ENCODE data around the gene ST7. TPM values are rescaled to one million over a fixed set of nuclear protein-coding genes. Genes with fewer than 3 reads are reported as not detected.

The ST7 gene
- total RNA-seq, 1 experiment from 2014 or later, result 12.9 TPM

DNA sequence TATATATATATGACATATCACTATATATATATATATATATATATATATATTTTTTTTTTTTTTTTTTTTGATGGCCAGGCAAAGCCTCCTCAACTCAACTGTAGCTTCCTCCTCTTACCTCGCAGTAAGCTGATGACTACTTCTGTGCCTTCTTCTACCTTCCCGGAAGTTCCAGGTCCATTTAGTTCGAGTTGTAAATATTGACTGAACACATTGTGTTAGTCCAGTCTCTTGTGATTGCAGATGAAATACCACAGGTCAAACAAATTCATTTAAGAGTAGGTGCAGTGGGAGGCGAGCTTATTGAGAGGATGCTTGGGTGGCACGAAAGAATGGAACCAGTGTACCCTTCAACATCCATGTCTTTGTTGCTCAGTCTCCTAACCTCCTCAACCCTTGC is 144.6 kb downstream of the ST7 start:
- no peaks in the 10 kb centered on the region for H3K27me3 Mint-ChIP-seq (ENCODE audit: low read depth)
- Histone ChIP-seq H2BK15ac (ENCODE audit: low read depth, low read length) (no peak overlapping the region), H4K8ac (replicated peaks; ENCODE audit: insufficient read length, low read depth, low read length) (no peak overlapping the region), H3K27ac (ENCODE audit: insufficient read length, low read depth, low read length) (no peak overlapping the region), H3K79me2 (ENCODE audit: insufficient read depth, low read length) (no peaks in the 10 kb centered on the region), H3K27me3 (ENCODE audit: insufficient read depth, low read length) (no peaks in the 10 kb centered on the region), H3K23me2 (ENCODE audit: insufficient read length, low read depth, low read length, poor library complexity, severe bottlenecking) (no peaks in the 10 kb centered on the region), H2BK20ac (ENCODE audit: low read depth, low read length, poor library complexity, severe bottlenecking) (no peak overlapping the region), H4K91ac (ENCODE audit: insufficient read length, low read depth, low read length) (no peak overlapping the region), H3K4me2 (ENCODE audit: insufficient read depth, insufficient read length, low read length) (no peak overlapping the region), H3K56ac (ENCODE audit: insufficient read length, low read depth, low read length) (no peak overlapping the region), H2BK12ac (ENCODE audit: insufficient read length, low read depth, low read length) (no peak overlapping the region), H3K9ac (ENCODE audit: extremely low read depth, insufficient read length, low read length) (no peak overlapping the region), H3K79me1 (ENCODE audit: insufficient read depth, low read depth, low read length, poor library complexity, severe bottlenecking) (no peaks in the 10 kb centered on the region), H3T11ph (ENCODE audit: low read length) (no peak overlapping the region), H3K4me1 (ENCODE audit: insufficient read depth, low read length) (no peaks in the 10 kb centered on the region), H3K9me3 (ENCODE audit: control insufficient read depth, low read depth, low read length) (no peaks in the 10 kb centered on the region), H2BK5ac (ENCODE audit: insufficient read length, low read length) (no peak overlapping the region), H4K20me1 (ENCODE audit: control insufficient read depth, insufficient read depth, insufficient read length) (no peaks in the 10 kb centered on the region), H2AFZ (ENCODE audit: low read length) (no peak overlapping the region), H3K18ac (ENCODE audit: insufficient read length, low read depth, low read length) (no peak overlapping the region), H2AK5ac (ENCODE audit: insufficient read length, low read length) (no peak overlapping the region), H3K23ac (ENCODE audit: insufficient read length, low read depth, low read length) (no peak overlapping the region), H2BK120ac (ENCODE audit: low read depth, low read length, poor library complexity, severe bottlenecking) (no peak overlapping the region), H3K4ac (ENCODE audit: low read depth, low read length) (no peak overlapping the region), H3K14ac (ENCODE audit: insufficient read depth, low read length) (no peak overlapping the region), H4K5ac (ENCODE audit: insufficient read length, low read depth, low read length) (no peak overlapping the region)
- no peaks in the 10 kb centered on the region for H3K36me3 Mint-ChIP-seq (ENCODE audit: insufficient read depth in 1 of 3, low read depth in 3 of 3)
- H3K4me3 Mint-ChIP-seq, result no peak overlapping the region
- no peak overlapping the region for H3K27ac Mint-ChIP-seq
- TF ChIP-seq, protein P1, sequence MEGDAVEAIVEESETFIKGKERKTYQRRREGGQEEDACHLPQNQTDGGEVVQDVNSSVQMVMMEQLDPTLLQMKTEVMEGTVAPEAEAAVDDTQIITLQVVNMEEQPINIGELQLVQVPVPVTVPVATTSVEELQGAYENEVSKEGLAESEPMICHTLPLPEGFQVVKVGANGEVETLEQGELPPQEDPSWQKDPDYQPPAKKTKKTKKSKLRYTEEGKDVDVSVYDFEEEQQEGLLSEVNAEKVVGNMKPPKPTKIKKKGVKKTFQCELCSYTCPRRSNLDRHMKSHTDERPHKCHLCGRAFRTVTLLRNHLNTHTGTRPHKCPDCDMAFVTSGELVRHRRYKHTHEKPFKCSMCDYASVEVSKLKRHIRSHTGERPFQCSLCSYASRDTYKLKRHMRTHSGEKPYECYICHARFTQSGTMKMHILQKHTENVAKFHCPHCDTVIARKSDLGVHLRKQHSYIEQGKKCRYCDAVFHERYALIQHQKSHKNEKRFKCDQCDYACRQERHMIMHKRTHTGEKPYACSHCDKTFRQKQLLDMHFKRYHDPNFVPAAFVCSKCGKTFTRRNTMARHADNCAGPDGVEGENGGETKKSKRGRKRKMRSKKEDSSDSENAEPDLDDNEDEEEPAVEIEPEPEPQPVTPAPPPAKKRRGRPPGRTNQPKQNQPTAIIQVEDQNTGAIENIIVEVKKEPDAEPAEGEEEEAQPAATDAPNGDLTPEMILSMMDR (conservative IDR thresholded peaks at IDR 0.05), result no peak
- H3K4me1 Mint-ChIP-seq, result no peaks in the 10 kb centered on the region
- no CpG with 5 or more reads among the region's 5 CpGs for WGBS (ENCODE audit: extremely low coverage, insufficient read length, low lambda C conversion rate)
- H3K9me3 Mint-ChIP-seq, result no peaks in the 10 kb centered on the region
- DNase-seq, result no peak
